MM.1S (cell line): ENCODE results near the gene GAGE12F.
"Not testable (repeated sequence)": the region's sequence is repeated elsewhere in the genome, so short reads cannot be mapped to it uniquely, and the experiment has no call there.

Experiments
- EZH2 ChIP-seq: fragments of 300-600 bp; sonication (generic); optimal IDR thresholded peaks from 2 replicates; pipeline ENCODE3; 2017; ENCODE audit warnings: low read depth, mild to moderate bottlenecking, antibody characterized with exemption, low read length, mixed read lengths
- EZH2phosphoT487 ChIP-seq: fragments of 300-600 bp; sonication (generic); IDR thresholded peaks from 2 replicates; pipeline ENCODE4 v1.6.1; 2018; ENCODE audit warnings: antibody characterized with exemption, low read length
- TF ChIP-seq, protein P1 (sequence below): fragments of 300-600 bp; sonication (generic); IDR thresholded peaks from 2 replicates; pipeline ENCODE4 v1.5.1; 2016; ENCODE audit warnings: antibody characterized with exemption, low read length, mixed read lengths

DNA sequence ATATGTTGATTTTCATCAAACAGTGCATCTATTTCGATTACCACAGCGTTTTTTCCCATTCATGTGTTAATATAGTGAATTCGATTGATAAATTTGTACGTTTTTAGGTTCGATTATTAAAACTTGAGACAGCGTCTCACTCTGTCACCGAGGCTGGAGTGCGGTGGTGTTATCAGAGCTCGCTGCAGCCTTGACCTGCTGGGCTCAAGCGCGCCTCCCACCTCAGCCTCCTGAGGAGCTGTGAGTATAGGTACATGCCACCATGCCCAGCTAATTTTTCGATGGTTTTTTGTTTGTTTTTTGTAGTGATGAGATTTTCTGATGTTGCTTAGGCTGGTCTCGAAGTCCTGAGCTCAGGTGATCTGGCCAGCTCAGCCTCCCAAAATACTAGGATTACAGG is 8.5 kb downstream of the GAGE12F start:
- TF ChIP-seq, protein P1, sequence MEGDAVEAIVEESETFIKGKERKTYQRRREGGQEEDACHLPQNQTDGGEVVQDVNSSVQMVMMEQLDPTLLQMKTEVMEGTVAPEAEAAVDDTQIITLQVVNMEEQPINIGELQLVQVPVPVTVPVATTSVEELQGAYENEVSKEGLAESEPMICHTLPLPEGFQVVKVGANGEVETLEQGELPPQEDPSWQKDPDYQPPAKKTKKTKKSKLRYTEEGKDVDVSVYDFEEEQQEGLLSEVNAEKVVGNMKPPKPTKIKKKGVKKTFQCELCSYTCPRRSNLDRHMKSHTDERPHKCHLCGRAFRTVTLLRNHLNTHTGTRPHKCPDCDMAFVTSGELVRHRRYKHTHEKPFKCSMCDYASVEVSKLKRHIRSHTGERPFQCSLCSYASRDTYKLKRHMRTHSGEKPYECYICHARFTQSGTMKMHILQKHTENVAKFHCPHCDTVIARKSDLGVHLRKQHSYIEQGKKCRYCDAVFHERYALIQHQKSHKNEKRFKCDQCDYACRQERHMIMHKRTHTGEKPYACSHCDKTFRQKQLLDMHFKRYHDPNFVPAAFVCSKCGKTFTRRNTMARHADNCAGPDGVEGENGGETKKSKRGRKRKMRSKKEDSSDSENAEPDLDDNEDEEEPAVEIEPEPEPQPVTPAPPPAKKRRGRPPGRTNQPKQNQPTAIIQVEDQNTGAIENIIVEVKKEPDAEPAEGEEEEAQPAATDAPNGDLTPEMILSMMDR: not testable (repeated sequence)
- TF ChIP-seq EZH2phosphoT487, EZH2: not testable (repeated sequence)
